ENCODE measurements around the gene CLIP1.

- TF ChIP-seq CTCF (IDR thresholded peaks at IDR 0.05; ENCODE audit: low read depth, low read length) (no peak), EZH2phosphoT487 (IDR thresholded peaks at IDR 0.05; ENCODE audit: low read depth) (no peak)
These were observed 99.0 kb downstream of the CLIP1 start for GRCh38 chr12:122323311-122324019.
